ENCODE data around the gene HMCN2.

DNA sequence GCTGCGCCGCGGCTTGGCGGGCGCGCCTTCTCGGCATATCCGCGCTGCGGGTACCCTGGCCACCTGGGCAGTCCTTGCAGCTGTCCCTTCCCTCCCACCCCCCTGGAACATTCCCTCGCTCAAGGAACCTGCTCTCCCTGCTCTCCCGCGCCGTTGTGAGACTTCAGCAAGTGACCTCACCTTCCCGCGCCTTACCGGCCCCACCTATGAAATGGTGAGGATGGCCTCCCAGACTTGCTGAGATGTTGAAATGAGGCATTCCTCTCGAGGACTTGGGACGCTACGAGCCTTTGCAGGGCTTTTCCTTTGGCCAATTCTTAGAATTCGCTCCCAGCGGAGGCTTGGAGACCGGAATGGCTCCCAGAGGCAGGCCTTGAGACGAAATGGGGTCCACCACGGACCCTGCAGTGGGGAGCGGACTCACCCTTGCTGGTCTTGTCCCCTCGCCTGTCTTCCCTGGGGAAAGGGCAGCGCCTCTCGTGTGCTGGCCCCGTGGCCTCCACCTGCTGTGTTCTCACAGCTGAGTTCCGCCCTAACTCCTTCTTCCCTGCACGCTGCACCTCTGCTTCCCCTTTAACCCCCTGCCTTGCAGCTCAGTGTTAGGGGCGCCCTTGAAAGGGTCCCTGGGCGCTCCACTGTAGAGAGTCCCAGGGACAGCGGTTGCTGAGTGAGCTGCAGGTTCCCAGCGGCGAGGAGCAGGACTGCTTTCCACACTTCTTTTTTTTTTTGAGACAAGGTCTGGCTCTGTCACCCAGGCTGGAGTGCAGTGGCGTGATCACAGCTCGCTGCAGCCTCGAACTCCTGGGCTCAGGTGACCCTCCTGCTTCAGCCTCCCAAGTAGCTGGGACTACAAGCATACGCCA lies 907 bp downstream of the HMCN2 start:
- TF ChIP-seq, protein P1, sequence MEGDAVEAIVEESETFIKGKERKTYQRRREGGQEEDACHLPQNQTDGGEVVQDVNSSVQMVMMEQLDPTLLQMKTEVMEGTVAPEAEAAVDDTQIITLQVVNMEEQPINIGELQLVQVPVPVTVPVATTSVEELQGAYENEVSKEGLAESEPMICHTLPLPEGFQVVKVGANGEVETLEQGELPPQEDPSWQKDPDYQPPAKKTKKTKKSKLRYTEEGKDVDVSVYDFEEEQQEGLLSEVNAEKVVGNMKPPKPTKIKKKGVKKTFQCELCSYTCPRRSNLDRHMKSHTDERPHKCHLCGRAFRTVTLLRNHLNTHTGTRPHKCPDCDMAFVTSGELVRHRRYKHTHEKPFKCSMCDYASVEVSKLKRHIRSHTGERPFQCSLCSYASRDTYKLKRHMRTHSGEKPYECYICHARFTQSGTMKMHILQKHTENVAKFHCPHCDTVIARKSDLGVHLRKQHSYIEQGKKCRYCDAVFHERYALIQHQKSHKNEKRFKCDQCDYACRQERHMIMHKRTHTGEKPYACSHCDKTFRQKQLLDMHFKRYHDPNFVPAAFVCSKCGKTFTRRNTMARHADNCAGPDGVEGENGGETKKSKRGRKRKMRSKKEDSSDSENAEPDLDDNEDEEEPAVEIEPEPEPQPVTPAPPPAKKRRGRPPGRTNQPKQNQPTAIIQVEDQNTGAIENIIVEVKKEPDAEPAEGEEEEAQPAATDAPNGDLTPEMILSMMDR (IDR thresholded peaks at IDR 0.05) = no peak
- no peak for TF ChIP-seq POLR2A (IDR thresholded peaks at IDR 0.05)

All from uterus (tissue), 2 donors.